WTC11 (cell line): ENCODE measurements around the gene TIE1. TPM values are rescaled to one million over a fixed set of nuclear protein-coding genes. Genes with fewer than 3 reads are reported as not detected.

ENCODE experiments used
- ATAC-seq: fragments of 200-7000 bp; cut with Tn5 transposase; 2 replicates; pipeline ENCODE4 v1.10.0; 2021; ENCODE audit warnings: mild to moderate bottlenecking, moderate library complexity
- CTCF ChIA-PET: fragments of 300-600 bp; sonication (Branson Sonifier 250); formaldehyde crosslinking; loops from one replicate; lab custom pipeline; 2021; ENCODE audit warnings: antibody characterized with exemption; lab: Charles Lee
- POLR2A ChIA-PET: fragments of 350-600 bp; sonication (Branson Sonifier 250); formaldehyde crosslinking; loops from one replicate; lab custom pipeline; 2021; ENCODE audit warnings: antibody characterized with exemption; lab: Charles Lee
- DNase-seq: peaks from one replicate; pipeline ENCODE4 v3.0.0; 2021; ENCODE audit warnings: low spot score
- H3K27ac Mint-ChIP-seq: 2 replicates; pipeline ENCODE4 v1.8.0; 2021; ENCODE audit warnings: mixed read lengths
- H3K27me3 Mint-ChIP-seq: 2 replicates; pipeline ENCODE4 v1.8.0; 2021; ENCODE audit warnings: low read depth, mild to moderate bottlenecking, moderate library complexity, mixed read lengths
- H3K36me3 Mint-ChIP-seq: 2 replicates; pipeline ENCODE4 v1.8.0; 2021; ENCODE audit warnings: mixed read lengths
- H3K4me1 Mint-ChIP-seq: 2 replicates; pipeline ENCODE4 v1.8.0; 2022; ENCODE audit warnings: mixed read lengths
- H3K4me3 Mint-ChIP-seq: 2 replicates; pipeline ENCODE4 v1.8.0; 2021; ENCODE audit warnings: mild to moderate bottlenecking, moderate library complexity, mixed read lengths
- H3K9me3 Mint-ChIP-seq: 2 replicates; pipeline ENCODE4 v1.8.0; 2021; ENCODE audit warnings: mixed read lengths
- ATF1 ChIP-seq: sonication (generic); formaldehyde crosslinking; IDR thresholded peaks from 2 replicates; pipeline ENCODE4 v1.8.1; 2023; ENCODE audit warnings: mild to moderate bottlenecking, moderate library complexity, missing genetic modification reagents
- ATF6 ChIP-seq: sonication (generic); formaldehyde crosslinking; IDR thresholded peaks from 2 replicates; pipeline ENCODE4 v1.8.1; 2023; ENCODE audit warnings: mild to moderate bottlenecking, missing genetic modification reagents
- E2F5 ChIP-seq: sonication (generic); formaldehyde crosslinking; IDR thresholded peaks from 2 replicates; pipeline ENCODE4 v1.8.1; 2022; ENCODE audit warnings: mild to moderate bottlenecking, moderate library complexity, missing genetic modification reagents
- ERG ChIP-seq: fragments of 250-450 bp; sonication (Bioruptor Pico); IDR thresholded peaks from 2 replicates; pipeline ENCODE4 v1.8.0; 2021; ENCODE audit warnings: mild to moderate bottlenecking
- ETV6 ChIP-seq: sonication (generic); formaldehyde crosslinking; IDR thresholded peaks from 2 replicates; pipeline ENCODE4 v1.8.1; 2022; ENCODE audit warnings: mild to moderate bottlenecking, missing genetic modification reagents
- GRHL2 ChIP-seq: fragments of 250-450 bp; sonication (Bioruptor Pico); IDR thresholded peaks from 2 replicates; pipeline ENCODE4 v1.8.0; 2022; ENCODE audit warnings: mild to moderate bottlenecking, moderate library complexity; ENCODE audit not compliant: insufficient replicate concordance, severe bottlenecking
- JUN ChIP-seq: sonication (generic); formaldehyde crosslinking; IDR thresholded peaks from 2 replicates; pipeline ENCODE4 v1.8.0; 2023; ENCODE audit warnings: mild to moderate bottlenecking, missing genetic modification reagents
- MYBL2 ChIP-seq: sonication (generic); formaldehyde crosslinking; IDR thresholded peaks from 2 replicates; pipeline ENCODE4 v1.8.1; 2023; ENCODE audit warnings: mild to moderate bottlenecking, moderate library complexity, missing genetic modification reagents
- NFYB ChIP-seq: sonication (generic); formaldehyde crosslinking; conservative IDR thresholded peaks from 2 replicates; pipeline ENCODE4 v1.8.0; 2022; ENCODE audit warnings: low read depth, missing genetic modification reagents
- NR1H2 ChIP-seq: sonication (generic); formaldehyde crosslinking; IDR thresholded peaks from 2 replicates; pipeline ENCODE4 v1.9.0; 2021; ENCODE audit warnings: mild to moderate bottlenecking, moderate library complexity, missing genetic modification reagents
- SOX15 ChIP-seq: fragments of 250-450 bp; sonication (Bioruptor Pico); IDR thresholded peaks from 2 replicates; pipeline ENCODE4 v1.9.0; 2021; ENCODE audit warnings: mild to moderate bottlenecking
- ZNF263 ChIP-seq: sonication (generic); formaldehyde crosslinking; IDR thresholded peaks from 2 replicates; pipeline ENCODE4 v1.8.1; 2022; ENCODE audit warnings: low read depth, mild to moderate bottlenecking, moderate library complexity, missing genetic modification reagents
- ZNF423 ChIP-seq: fragments of 250-450 bp; sonication (Bioruptor Pico); IDR thresholded peaks from 2 replicates; pipeline ENCODE4 v2.1.2; 2022; ENCODE audit warnings: mild to moderate bottlenecking, moderate library complexity
- ZNF532 ChIP-seq: fragments of 250-450 bp; sonication (Bioruptor Pico); IDR thresholded peaks from 2 replicates; pipeline ENCODE4 v1.9.0; 2021; ENCODE audit warnings: mild to moderate bottlenecking, borderline replicate concordance
- ZNF671 ChIP-seq: fragments of 250-450 bp; sonication (Bioruptor Pico); IDR thresholded peaks from 2 replicates; pipeline ENCODE4 v1.8.0; 2021; ENCODE audit warnings: mild to moderate bottlenecking
- total RNA-seq: library from RNA; stranded (reverse); gene quantifications from 3 replicates; pipeline ENCODE4 v1.2.3, GENCODE V29; 2021
- TF ChIP-seq, protein P1 (sequence below): sonication (generic); formaldehyde crosslinking; IDR thresholded peaks from 2 replicates; pipeline ENCODE4 v1.8.1; 2023; ENCODE audit warnings: mild to moderate bottlenecking, missing genetic modification reagents, borderline replicate concordance
- TF ChIP-seq, protein P2 (sequence below): sonication (generic); formaldehyde crosslinking; IDR thresholded peaks from 2 replicates; pipeline ENCODE4 v1.8.1; 2023; ENCODE audit warnings: mild to moderate bottlenecking, missing genetic modification reagents, moderate library complexity

Gene TIE1
- total RNA-seq, 1 experiment from 2014 or later: 2.5 TPM

- no peak for DNase-seq
- POLR2A ChIA-PET: no interaction called here
- no peaks in the 10 kb centered on the region for H3K4me1 Mint-ChIP-seq
- no peak within 1 kb of the TSS for H3K27ac Mint-ChIP-seq
- TF ChIP-seq GRHL2 (CRISPR knock-in tag): no peak
- TF ChIP-seq NR1H2 (CRISPR knock-in tag): no peak
- no peak for TF ChIP-seq ZNF263 (CRISPR knock-in tag)
- no peak for TF ChIP-seq ZNF423 (CRISPR knock-in tag)
- TF ChIP-seq, protein P1, sequence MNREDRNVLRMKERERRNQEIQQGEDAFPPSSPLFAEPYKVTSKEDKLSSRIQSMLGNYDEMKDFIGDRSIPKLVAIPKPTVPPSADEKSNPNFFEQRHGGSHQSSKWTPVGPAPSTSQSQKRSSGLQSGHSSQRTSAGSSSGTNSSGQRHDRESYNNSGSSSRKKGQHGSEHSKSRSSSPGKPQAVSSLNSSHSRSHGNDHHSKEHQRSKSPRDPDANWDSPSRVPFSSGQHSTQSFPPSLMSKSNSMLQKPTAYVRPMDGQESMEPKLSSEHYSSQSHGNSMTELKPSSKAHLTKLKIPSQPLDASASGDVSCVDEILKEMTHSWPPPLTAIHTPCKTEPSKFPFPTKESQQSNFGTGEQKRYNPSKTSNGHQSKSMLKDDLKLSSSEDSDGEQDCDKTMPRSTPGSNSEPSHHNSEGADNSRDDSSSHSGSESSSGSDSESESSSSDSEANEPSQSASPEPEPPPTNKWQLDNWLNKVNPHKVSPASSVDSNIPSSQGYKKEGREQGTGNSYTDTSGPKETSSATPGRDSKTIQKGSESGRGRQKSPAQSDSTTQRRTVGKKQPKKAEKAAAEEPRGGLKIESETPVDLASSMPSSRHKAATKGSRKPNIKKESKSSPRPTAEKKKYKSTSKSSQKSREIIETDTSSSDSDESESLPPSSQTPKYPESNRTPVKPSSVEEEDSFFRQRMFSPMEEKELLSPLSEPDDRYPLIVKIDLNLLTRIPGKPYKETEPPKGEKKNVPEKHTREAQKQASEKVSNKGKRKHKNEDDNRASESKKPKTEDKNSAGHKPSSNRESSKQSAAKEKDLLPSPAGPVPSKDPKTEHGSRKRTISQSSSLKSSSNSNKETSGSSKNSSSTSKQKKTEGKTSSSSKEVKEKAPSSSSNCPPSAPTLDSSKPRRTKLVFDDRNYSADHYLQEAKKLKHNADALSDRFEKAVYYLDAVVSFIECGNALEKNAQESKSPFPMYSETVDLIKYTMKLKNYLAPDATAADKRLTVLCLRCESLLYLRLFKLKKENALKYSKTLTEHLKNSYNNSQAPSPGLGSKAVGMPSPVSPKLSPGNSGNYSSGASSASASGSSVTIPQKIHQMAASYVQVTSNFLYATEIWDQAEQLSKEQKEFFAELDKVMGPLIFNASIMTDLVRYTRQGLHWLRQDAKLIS (CRISPR knock-in tag): no peak
- TF ChIP-seq NFYB (CRISPR knock-in tag): no peak
- no peak for TF ChIP-seq SOX15
- no peak for TF ChIP-seq ERG
- TF ChIP-seq MYBL2: no peak
- TF ChIP-seq ZNF532: no peak
- TF ChIP-seq E2F5 (CRISPR knock-in tag): no peak
- no peak for TF ChIP-seq JUN (CRISPR knock-in tag)
- no peak for TF ChIP-seq ZNF671 (CRISPR knock-in tag)
- no peak for TF ChIP-seq ATF1 (CRISPR knock-in tag)
- no peak for TF ChIP-seq ATF6 (CRISPR knock-in tag)
- TF ChIP-seq ETV6: no peak
- TF ChIP-seq, protein P2, sequence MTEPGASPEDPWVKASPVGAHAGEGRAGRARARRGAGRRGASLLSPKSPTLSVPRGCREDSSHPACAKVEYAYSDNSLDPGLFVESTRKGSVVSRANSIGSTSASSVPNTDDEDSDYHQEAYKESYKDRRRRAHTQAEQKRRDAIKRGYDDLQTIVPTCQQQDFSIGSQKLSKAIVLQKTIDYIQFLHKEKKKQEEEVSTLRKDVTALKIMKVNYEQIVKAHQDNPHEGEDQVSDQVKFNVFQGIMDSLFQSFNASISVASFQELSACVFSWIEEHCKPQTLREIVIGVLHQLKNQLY (CRISPR knock-in tag): no peak
- TF ChIP-seq, all 79 proteins: peak for 0
- Mint-ChIP-seq H3K4me3 (no peak within 1 kb of the TSS), H3K27me3 (peaks cover 13% of the 10 kb centered on the region), H3K9me3 (no peaks in the 10 kb centered on the region), H3K36me3 (no peaks in the 10 kb centered on the region)
- no peak for ATAC-seq
- CTCF ChIA-PET: no interaction called here
Measured at GRCh38 chr1:43337588-43337987, 36.8 kb downstream of the TIE1 start, which contains the start of gene MPL. MPL (plus strand) TSS chr1:43337818; CDS start chr1:43337849, 31 bp downstream.
